A204.1 (cell line): ENCODE data around the gene TMC5.
A peak's percentile ranks its signal among the peaks of the same experiment; 100 is the strongest.

Experiments used
- FAIRE-seq: peaks from 2 replicates; lab custom pipeline; 2012; peaks lifted over from hg19 to GRCh38; lab: Jason Lieb, UNC

The TMC5 gene

GRCh38 chr16:19460397-19460796 lies 42.7 kb downstream of the TMC5 start:
- FAIRE-seq, result no peak

DNA sequence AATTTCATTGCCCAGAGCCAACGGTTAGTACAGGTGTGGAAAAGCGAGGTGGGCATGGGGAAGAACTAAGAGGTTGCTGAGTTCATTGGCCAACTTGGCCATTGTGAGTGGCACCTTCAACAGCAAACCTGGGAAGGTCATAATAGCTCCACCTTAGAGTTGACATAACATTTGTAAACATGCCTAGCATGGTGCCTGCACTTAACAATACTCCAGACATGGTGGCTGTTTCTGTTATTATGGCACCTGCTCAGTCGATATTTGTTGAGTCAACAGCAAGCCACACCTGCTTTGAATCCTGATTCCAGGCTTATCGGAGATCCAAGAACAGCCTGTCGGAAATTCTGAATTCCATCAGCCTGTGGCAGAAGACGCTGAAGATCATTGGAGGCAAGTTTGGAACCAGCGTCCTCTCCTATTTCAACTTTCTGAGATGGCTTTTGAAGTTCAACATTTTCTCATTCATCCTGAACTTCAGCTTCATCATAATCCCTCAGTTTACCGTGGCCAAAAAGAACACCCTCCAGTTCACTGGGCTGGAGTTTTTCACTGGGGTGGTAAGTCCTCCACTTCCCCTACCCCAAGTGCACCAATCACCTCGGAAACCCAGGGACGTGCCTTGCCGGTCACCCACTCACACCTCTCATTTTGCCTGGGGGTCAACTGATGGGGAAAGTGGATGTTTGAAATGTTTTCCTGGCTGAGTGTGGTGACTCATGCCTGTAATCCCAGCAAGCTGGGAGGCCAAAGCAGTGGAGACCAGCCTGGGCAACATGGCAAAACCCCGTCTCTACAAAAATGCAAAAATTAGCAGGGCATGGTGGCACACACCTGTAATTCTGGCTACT lies 46.0 kb downstream of the TMC5 start:
- no peak for FAIRE-seq

DNA sequence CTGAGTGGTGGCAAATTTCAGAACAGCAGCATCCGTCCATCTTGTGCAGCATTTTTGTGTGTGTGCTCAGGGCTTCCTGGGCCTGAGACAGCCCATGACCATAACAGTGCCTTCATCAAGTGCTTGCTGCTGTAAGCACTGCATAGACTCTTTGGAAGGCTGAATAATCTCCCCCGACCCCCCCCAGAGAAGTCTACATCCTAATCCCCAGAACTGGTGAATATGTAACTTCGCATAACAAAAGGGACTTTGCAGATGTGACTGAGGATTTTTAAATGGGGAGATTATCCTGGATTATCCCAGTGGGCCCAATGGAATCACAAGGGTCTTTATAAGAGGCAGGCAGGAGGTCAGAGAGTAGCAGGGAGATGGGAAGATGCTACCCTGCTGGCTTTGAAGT lies 50.6 kb downstream of the TMC5 start:
- FAIRE-seq, result no peak

GRCh38 chr16:19472482-19472881 lies 54.8 kb downstream of the TMC5 start:
- FAIRE-seq, result no peak

DNA sequence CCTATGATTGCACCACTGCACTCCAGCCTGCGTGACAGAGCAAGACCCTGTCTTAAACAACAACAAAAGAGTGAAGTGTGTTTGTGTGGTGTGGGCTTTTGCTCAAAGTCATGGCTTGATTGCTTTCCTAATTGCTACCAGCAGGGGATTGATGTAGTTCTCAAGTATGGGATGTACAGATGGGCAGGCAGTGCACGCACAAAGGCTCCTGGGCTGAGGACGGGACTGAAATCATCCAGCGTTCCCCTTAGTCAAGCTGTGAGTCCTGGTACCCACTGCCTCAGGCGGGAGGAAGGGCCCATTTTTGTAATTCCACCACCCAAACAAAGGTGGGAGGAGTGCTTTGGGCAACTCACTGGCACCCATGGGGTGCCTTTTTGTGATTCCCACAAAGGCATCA lies 56.9 kb downstream of the TMC5 start:
- FAIRE-seq, result no peak

DNA sequence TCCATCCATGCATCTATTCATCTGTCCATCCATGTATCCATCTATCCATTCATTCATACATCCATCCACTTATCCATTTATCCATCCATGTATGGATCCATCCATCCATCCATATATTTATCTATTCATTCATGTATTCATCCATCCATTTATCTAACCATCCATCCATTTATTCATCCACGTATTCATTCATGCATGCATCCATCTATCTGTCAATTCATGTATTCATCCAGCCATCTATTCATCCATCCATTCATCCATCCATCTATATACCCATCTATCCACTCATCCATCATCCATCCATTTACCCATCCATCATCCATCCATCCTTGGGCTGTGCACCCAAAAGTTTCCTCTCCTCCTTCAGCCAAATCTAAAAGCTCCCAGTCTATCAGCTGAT lies 60.8 kb downstream of the TMC5 start:
- FAIRE-seq, result no peak

GRCh38 chr16:19479302-19479721 lies 61.6 kb downstream of the TMC5 start:
- no peak for FAIRE-seq

DNA sequence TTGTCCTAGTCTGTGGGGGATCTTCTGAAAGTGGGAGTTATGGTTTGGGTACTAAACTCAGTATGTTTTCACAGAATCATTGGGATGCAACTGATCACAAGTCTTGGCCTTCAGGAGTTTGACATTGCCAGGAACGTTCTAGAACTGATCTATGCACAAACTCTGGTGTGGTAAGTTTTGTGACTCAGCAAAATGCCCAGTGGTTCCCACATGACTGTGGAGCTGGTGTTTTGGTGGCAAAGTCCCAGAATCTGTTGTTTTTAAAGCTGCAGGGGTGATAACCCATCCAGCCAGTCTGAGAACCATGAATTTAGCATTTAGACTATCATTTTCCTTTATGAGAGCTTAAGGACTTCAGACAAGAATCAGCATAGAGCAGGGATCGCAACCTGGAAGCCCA lies 63.6 kb downstream of the TMC5 start:
- FAIRE-seq, result no peak

GRCh38 chr16:19481769-19482168 lies 64.1 kb downstream of the TMC5 start:
- FAIRE-seq, result no peak

GRCh38 chr16:19482291-19482690 lies 64.6 kb downstream of the TMC5 start:
- FAIRE-seq, result no peak

GRCh38 chr16:19484096-19484495 lies 66.4 kb downstream of the TMC5 start:
- no peak for FAIRE-seq

DNA sequence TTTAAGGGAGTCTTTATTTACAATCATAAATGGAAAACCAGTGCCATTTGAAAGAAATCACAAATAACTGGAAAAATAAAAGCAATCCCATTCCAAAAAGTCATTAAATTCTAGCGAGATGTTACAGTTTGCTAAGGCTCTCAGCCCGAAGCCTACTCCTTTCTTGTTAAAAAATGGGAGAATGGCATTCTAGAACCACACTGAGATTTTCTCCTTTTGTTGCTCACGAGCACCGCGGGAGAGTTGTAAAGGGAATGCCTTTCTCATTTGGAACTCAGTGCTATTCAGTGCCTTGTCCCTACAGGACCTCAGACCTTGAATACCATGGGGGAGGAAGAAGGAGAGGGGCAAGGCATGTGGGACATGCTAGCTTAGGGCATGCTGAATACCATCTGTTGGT lies 67.9 kb downstream of the TMC5 start:
- no peak for FAIRE-seq

- no peak for FAIRE-seq
Observed at GRCh38 chr16:19486051-19486450, 68.4 kb downstream of the TMC5 start.

- FAIRE-seq, result no peak
Observed at GRCh38 chr16:19486750-19487325, 69.2 kb downstream of the TMC5 start.

DNA sequence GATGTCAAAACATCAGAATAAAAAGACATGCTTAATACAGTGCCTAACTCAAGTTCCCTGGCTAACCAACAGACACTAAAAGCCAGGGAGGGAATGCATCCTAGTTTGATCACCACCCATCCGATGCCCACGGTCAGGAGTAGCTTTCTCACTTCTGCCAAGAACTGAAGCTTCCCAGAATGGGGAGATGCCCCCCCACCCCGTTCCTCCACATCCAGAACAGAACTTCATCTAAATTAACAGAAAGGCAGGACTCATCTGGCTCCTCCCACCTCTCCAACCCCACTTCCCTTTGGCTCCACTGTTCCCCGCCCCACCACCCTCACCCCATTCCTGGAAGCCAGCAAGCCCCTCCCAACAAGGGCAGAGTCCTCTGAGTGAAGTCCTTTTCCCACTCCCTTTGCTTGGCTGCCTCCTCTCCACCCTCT lies 70.5 kb downstream of the TMC5 start:
- no peak for FAIRE-seq

DNA sequence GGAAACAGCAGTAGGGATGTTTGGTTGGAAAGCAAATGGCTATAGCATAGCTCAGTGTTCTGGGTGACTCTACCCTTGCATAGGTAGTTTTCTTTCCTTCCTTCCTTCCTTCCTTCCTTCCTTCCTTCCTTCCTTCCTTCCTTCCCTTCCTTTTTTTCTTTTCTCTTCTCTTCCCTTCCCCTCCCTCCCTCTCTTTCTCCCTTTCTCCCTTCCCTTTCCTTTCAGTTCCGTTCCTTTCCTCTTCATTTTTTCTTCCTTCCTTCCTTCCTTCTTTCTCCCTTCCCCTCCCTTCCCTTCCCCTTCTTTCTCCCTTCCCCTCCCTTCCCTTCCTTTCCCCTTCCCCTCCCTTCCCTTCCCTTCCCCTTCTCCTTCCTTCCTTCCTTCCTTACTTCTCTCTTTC lies 72.9 kb downstream of the TMC5 start:
- no peak for FAIRE-seq

DNA sequence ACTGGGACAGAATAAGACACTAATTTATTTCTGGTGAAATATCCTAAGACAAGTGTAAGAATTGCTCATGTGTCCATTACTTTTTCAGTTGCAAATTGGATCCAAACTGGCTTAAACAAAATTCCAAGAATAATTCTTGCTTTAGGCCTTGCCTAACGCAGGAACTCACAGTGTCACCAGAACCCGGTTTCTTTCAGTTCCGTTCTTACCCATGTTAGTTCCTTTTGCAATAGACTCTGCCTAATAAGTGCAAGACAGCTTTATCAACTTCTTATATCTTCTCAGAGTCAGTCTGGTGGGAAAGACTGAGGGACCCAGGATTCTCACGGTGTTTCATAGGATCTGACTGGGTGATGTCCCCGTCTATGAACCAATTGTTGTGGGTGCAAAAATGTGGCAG lies 79.5 kb downstream of the TMC5 start:
- FAIRE-seq, result no peak

GRCh38 chr16:19499006-19499405 lies 81.3 kb downstream of the TMC5 start:
- FAIRE-seq, result no peak

DNA sequence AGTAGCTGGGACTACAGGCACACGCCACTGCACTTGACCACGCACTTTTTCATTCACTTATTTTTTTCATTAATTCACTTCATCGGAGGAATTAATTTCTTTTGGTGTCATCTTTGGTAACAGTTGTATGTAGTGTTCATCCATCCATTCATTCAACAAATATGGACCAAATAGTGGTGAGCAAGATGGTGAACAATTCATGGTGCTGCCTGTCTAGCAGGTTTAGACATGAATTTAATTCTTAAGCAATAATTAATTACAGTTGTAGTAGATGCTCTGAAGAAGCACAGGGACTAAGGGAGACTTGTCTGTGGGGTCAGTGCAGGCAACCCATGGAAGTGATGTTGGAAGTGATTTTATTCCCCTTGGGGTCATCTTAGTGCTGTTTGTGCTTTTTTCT lies 81.8 kb downstream of the TMC5 start:
- no peak for FAIRE-seq

DNA sequence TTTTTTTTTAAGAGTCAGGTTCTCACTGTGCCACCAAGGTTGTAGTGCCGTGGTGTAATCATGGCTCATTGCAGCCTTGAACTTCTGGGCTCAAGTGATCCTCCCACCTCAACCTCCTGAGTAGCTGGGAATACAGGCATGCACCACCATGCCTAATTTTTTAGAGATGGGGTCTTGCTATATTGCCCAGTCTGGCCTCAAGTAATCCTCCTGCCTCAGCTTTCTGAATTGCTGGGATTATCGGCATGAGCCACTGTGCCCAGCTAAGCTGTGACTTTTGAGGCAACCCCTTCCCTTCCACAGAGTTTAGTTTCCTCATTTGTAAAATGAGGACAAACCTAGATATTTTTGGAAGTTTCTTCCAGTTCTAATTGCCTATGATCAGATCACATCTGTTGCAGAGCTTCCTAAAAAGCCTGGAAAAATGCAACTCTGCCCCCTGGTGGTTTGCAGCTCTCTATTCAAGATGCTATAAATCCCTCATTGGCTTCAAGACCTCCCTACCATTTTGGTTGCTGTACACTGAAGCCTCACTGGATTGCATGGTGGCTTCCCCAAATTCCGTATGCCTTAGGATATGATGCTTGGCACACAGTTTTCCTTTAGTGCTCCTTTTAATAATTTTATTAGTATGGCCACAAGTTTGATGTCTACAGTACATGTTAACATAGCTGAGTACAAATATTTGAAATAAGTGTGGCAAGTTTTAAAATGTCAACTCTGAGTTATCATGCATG lies 84.9 kb downstream of the TMC5 start:
- peak; percentile 49 for FAIRE-seq

DNA sequence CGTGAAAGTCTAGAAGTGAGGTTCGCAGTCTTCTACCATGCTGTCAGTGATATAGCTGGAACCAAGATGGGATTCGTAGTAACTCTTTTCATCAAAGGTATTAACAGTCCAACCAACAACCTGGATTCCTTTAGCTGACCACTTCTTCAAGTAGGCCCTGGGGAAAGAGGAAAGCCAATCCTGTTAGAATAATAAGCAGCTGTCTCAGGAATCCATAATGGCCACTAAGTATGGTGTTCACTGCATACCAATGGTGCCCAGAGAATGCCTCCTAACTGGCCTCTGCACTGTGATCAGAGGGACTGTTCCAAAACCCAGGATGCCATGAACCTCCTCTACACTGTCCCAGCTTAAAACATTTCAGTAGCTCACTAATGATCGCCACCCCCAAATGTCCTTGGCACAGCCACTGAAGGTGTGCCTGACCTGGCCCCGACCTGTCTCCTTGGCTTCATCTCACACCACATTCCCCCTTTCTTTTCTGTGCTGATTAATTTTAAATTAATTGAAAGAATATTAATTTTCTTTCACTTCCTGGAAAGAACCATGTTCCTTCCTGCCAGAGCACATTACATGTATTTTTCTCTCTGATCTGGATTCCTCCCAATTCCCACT lies 85.9 kb downstream of the TMC5 start:
- FAIRE-seq, result no peak

- FAIRE-seq, result no peak
Observed at GRCh38 chr16:19505600-19506303, 88.1 kb downstream of the TMC5 start.
